Measurements from ENCODE around the gene NR1D2.
"Not testable (repeated sequence)": the region's sequence is repeated elsewhere in the genome, so short reads cannot be mapped to it uniquely, and the experiment has no call there.

Gene NR1D2

DNA sequence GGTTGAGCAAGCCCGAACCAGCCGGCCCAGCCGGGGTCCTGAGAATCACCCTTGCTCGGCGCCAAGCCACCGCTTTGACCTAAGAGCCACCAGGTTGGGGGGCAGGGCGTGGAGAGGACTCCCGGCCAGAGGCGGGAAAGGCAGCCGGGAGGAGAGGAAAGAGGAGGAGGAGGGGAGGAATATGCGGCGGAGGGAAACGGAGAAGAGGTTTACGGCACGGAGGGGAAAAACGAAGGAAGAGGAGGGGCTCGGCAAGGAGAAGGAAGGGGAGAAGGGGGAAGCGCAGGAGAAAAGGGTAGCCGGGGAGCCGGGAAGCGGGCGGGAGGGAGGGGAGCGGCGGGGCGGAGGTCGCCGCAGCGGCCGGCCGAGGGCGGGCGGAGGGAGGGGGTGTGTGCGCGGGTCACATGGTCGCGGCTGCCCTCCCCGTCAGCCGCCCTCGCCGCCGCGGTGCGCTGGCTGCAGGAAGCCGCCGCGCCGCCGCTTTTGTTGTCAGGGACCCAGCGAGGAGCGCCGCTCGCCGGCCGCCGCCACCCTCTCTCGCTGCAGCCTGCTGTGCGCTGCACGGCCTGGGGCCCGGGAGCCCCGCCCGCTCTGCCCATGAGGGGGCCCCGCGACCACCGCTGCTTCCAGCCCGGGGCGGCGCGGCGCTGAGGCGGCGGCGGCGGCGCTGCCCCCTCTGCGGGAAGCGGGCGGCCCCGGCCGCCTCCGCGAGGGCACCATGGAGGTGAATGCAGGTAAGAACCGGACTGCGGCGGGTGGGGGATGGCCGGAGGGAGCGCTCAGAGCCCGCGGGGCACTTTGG, at the start of gene NR1D2:
TSS of gene NR1D2 (plus strand) at position 426 of the 802 bp plus-strand sequence. CDS start at position 719, 293 bp downstream.
- TF ChIP-seq CTCF (IDR thresholded peaks at IDR 0.05; ENCODE audit: insufficient read depth, low read depth, low read length, missing control alignments), result no peak
- DNase-seq (ENCODE audit: low read depth), result peak; percentile 93
- peak within 1 kb of the TSS; percentile 97 for H3K4me3 ChIP-seq (ENCODE audit: low read depth, low read length)

DNA sequence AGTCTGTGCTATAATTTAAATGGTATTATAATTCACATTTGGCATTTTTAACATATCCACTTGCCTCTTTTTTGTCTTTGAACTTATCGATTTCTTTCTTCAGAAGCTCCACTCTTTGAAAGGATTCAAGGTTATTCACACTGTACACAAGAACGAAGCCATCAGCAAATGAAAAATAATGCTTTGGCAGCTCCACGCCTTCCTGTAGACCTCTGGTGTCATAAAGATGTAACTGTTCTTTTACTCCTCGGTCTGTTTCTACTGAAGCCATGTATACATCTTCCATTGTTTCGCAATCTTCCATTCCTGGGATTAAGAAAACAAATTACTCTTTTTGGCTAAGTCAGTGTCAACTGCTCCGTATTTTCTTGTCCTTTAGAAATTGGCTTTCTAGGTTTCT, 44.3 kb upstream of the NR1D2 start:
- H3K4me3 ChIP-seq (ENCODE audit: low read depth, low read length), result no peak overlapping the region
- no peak for DNase-seq (ENCODE audit: low read depth)
- no peak for TF ChIP-seq CTCF (IDR thresholded peaks at IDR 0.05; ENCODE audit: insufficient read depth, low read depth, low read length, missing control alignments)

DNA sequence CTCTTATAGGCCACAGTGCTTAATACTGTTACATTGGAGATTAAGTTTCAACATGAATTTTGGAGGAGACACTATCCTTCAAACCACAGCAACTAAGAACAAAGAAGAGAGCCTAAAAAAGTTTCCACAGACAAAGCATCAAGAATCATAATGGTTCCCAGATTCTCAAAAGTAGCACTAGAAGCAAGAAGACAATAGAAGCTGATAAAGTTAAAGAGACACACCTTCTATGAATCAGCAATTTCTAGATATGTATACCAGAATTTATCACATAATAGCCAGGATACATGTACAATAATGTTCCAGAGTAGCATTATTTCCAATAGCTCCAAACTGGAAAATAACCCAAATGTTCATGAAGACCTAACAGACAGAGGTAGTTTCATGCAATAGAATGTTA, 40.5 kb upstream of the NR1D2 start:
- no peak for DNase-seq (ENCODE audit: low read depth)
- no peak for TF ChIP-seq CTCF (IDR thresholded peaks at IDR 0.05; ENCODE audit: insufficient read depth, low read depth, low read length, missing control alignments)

DNA sequence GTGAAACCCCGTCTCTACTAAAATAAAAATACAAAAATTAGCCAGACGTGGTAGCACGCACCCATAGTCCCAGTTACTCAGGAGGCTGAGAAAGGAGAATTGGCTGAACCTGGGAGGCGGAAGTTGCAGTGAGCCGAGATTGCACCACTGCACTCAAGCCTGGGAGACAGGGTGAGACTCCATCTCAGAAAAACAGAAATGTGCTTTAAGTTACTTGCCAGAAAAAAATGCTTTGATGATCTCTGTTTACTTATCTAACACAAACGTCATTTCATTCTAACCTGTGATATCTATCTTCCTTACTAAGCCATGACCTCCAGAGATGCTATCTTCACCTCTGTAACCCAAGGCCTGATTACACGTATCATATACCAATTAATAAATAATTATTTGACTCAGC, 35.7 kb upstream of the NR1D2 start:
- DNase-seq (ENCODE audit: low read depth), result no peak
- H3K4me3 ChIP-seq (ENCODE audit: low read depth, low read length), result no peak overlapping the region
- no peak for TF ChIP-seq CTCF (IDR thresholded peaks at IDR 0.05; ENCODE audit: insufficient read depth, low read depth, low read length, missing control alignments)

More for the DNA sequence above, 40.5 kb upstream of the NR1D2 start:
- no peak overlapping the region for H3K4me3 ChIP-seq (ENCODE audit: low read depth, low read length)

GRCh38 chr3:23911397-23911796, 33.7 kb upstream of the NR1D2 start:
- no peak for DNase-seq (ENCODE audit: low read depth)
- no peak for TF ChIP-seq CTCF (IDR thresholded peaks at IDR 0.05; ENCODE audit: insufficient read depth, low read depth, low read length, missing control alignments)
- H3K4me3 ChIP-seq (ENCODE audit: low read depth, low read length), result no peak overlapping the region

DNA sequence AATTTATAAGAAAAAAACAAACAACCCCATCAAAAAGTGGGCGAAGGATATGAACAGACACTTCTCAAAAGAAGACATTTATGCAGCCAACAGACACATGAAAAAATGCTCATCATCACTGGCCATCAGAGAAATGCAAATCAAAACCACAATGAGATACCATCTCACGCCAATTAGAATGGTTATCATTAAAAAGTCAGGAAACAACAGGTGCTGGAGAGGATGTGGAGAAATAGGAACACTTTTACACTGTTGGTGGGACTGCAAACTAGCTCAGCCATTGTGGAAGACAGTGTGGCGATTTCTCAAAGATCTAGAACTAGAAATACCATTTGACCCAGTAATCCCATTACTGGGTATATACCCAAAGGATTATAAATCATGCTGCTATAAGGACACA, 32.8 kb upstream of the NR1D2 start:
- DNase-seq (ENCODE audit: low read depth); H3K4me3 ChIP-seq (ENCODE audit: low read depth, low read length): not testable (repeated sequence)

GRCh38 chr3:23913182-23913581, 31.9 kb upstream of the NR1D2 start:
- no peak for DNase-seq (ENCODE audit: low read depth)
- no peak overlapping the region for H3K4me3 ChIP-seq (ENCODE audit: low read depth, low read length)

More at GRCh38 chr3:23913182-23913581, 31.9 kb upstream of the NR1D2 start:
- TF ChIP-seq CTCF (IDR thresholded peaks at IDR 0.05; ENCODE audit: insufficient read depth, low read depth, low read length, missing control alignments), result no peak

Data from GM12865 (cell line).